Brain microvascular endothelial cell (primary cell): ENCODE results near the gene MSMO1.

Source experiments
- DNase-seq: peaks from one replicate; pipeline ENCODE4 v3.0.0-alpha.2; 2020
- H3K27ac ChIP-seq: fragments of 250-450 bp; sonication (Bioruptor Pico); 2 replicates; pipeline ENCODE4 v1.5.1; 2020; ENCODE audit warnings: mild to moderate bottlenecking, moderate library complexity
- H3K27me3 ChIP-seq: fragments of 250-450 bp; sonication (Bioruptor Pico); replicated peaks from 2 replicates; pipeline ENCODE4 v1.5.1; 2020; ENCODE audit warnings: mild to moderate bottlenecking
- H3K36me3 ChIP-seq: fragments of 250-450 bp; sonication (Bioruptor Pico); replicated peaks from 2 replicates; pipeline ENCODE4 v1.5.1; 2020; ENCODE audit warnings: mild to moderate bottlenecking
- H3K4me3 ChIP-seq: 2 replicates; pipeline ENCODE4 v1.5.1; 2011; ENCODE audit warnings: low read depth, mild to moderate bottlenecking, control low read depth, low read length, moderate library complexity
- in situ Hi-C: cut with HindIII; loops from 2 replicates; pipeline ENCODE4 v1.10.0; 2017; ENCODE audit warnings: low sequenced_read_pairs, low pct_ligation_motif_present
- TF ChIP-seq, protein P1 (sequence below): IDR thresholded peaks from 2 replicates; pipeline ENCODE4 v1.5.1; 2011; ENCODE audit warnings: low read depth, mild to moderate bottlenecking, moderate library complexity, low read length, control low read depth, inconsistent platforms; ENCODE audit errors: missing control alignments

MSMO1 gene

GRCh38 chr4:165378745-165379677 lies 51.5 kb downstream of the MSMO1 start, which contains the start of gene CPE:
Gene CPE (plus strand): TSS chr4:165379008. CDS start chr4:165379222, 214 bp downstream.
- peak within 1 kb of the TSS; percentile 64 for H3K4me3 ChIP-seq
- H3K27me3 ChIP-seq, result no peaks in the 10 kb centered on the region
- DNase-seq, result peak; percentile 71
- no peaks in the 10 kb centered on the region for H3K36me3 ChIP-seq
- TF ChIP-seq, protein P1, sequence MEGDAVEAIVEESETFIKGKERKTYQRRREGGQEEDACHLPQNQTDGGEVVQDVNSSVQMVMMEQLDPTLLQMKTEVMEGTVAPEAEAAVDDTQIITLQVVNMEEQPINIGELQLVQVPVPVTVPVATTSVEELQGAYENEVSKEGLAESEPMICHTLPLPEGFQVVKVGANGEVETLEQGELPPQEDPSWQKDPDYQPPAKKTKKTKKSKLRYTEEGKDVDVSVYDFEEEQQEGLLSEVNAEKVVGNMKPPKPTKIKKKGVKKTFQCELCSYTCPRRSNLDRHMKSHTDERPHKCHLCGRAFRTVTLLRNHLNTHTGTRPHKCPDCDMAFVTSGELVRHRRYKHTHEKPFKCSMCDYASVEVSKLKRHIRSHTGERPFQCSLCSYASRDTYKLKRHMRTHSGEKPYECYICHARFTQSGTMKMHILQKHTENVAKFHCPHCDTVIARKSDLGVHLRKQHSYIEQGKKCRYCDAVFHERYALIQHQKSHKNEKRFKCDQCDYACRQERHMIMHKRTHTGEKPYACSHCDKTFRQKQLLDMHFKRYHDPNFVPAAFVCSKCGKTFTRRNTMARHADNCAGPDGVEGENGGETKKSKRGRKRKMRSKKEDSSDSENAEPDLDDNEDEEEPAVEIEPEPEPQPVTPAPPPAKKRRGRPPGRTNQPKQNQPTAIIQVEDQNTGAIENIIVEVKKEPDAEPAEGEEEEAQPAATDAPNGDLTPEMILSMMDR, result peak; percentile 69
- H3K27ac ChIP-seq, result no peak within 1 kb of the TSS
- in situ Hi-C loops, result no loop called here

GRCh38 chr4:165379678-165380064 lies 52.2 kb downstream of the MSMO1 start:
- DNase-seq, result peak; percentile 79
- in situ Hi-C loops, result no loop called here
- TF ChIP-seq, protein P1, result no peak
- Histone ChIP-seq H3K4me3 (peak overlapping the region; percentile 64), H3K27me3 (no peaks in the 10 kb centered on the region), H3K27ac (no peak overlapping the region), H3K36me3 (no peaks in the 10 kb centered on the region)

DNA sequence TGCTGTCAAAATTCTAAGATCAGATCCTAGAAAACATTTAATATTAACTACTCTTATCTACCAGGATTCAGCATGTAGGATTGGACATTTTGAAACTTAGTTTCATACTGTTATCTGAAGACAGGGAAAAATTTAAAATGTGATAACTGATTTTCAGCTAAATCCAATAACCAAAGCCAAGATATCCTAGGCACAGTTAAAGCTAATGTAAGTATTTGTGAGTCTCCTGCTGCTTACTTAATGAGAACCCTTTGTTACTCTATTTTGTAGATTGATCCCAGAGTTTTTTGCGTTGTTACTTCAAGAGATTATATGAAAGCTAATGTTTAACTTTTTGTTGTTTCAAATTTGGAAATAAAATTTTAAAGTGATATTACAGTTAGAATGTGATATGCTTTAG lies 53.3 kb downstream of the MSMO1 start:
- H3K36me3 ChIP-seq, result no peaks in the 10 kb centered on the region
- TF ChIP-seq, protein P1, result no peak
- no peak overlapping the region for H3K4me3 ChIP-seq
- H3K27ac ChIP-seq, result no peak overlapping the region
- in situ Hi-C loops, result no loop called here
- DNase-seq, result no peak
- no peaks in the 10 kb centered on the region for H3K27me3 ChIP-seq

DNA sequence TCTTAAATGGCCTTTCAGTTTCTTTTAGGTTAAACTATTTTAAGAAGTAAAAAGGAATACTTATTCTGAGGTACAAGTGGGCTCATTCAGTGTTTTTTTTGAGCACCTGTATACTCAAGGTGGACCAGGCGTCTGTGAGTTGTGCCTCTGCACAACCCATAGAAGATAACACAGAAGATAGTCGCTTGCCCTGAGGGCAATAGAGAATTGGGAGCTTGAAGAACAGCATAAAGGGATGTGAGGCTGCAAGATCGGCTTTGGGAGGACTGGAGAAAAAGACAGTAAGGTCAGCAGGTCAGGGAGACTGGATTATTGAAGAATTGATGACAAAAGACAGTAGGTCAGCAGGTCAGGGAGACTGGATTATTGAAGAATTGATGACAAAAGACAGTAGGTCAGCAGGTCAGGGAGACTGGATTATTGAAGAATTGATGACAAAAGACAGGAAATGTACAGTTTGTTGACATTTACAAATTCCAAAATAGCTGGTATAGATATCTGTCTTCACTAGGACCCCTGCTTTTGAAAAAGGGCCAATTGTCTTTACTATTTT lies 54.4 kb downstream of the MSMO1 start:
- in situ Hi-C loops, result no loop called here
- no peak overlapping the region for H3K27ac ChIP-seq

GRCh38 chr4:165382640-165383039 lies 55.2 kb downstream of the MSMO1 start:
- no peak overlapping the region for H3K4me3 ChIP-seq
- no peak overlapping the region for H3K27ac ChIP-seq
- TF ChIP-seq, protein P1, result no peak
- no peaks in the 10 kb centered on the region for H3K27me3 ChIP-seq
- no peak for DNase-seq
- in situ Hi-C loops, result no loop called here
- H3K36me3 ChIP-seq, result no peaks in the 10 kb centered on the region

More for the DNA sequence above, 54.4 kb downstream of the MSMO1 start:
- TF ChIP-seq, protein P1, result no peak
- H3K27me3 ChIP-seq, result no peaks in the 10 kb centered on the region
- no peaks in the 10 kb centered on the region for H3K36me3 ChIP-seq
- H3K4me3 ChIP-seq, result no peak overlapping the region
- DNase-seq, result no peak
